ENCODE results near the gene SELENOW.

The SELENOW gene

DNA sequence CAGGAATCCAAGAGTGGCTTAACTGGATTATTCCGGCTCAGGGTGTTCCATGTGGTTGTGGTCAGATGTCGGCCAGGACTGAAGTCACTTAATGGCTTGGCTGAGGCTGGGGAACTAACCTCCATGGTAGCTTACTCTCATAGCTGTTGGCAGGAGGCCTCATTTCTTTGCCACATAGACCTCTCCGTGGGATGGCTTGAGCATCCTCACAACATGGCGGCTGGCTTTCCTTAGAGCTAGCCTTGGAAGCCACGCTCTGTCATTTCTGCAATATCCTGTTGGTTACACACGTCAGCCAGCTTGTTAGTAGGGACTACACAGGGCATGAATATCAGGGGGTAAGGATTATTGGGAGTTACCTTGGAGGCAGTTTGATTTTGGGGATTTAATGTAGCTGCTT, 48.3 kb downstream of the SELENOW start:
- no peak for DNase-seq

DNA sequence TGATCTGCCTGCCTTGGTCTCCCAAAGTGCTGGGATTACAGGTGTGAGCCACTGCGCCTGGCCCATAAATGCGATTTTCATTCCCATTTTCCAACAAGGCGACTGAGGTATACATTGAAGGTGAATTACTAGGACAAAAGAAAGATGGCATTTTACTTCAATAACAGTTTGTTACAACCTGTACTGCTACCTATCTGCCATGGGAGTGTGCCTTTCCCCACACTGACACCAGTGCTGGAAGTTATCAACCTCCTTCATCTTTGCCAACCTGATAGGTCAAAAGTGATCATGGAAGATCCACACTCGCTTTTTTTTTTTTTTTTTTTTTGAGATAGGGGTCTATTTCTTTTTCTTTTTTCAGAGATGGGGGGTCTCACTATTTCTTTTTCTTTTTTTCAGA, 54.2 kb downstream of the SELENOW start:
- no peak for DNase-seq
